T-cell (primary cell): ENCODE measurements around the gene SAFB. TPM values are rescaled to one million over a fixed set of nuclear protein-coding genes. Genes with fewer than 3 reads are reported as not detected.

Experiments
- ATAC-seq, 4 experiments: fragments of 200-7000 bp in 3 of 4; fragments of 150-1000 bp in 1 of 4; cut with Tn5 transposase; replicated peaks in 1 of 4; 1 replicate in 3 of 4; 2 replicates in 1 of 4; pipeline ENCODE4 v1.10.0; 2021; ENCODE audit warnings: moderate library complexity in 3 of 4, mild to moderate bottlenecking in 2 of 4, moderate number of reproducible peaks in 1 of 4
- CTCF ChIA-PET, 2 donors: fragments of 300-600 bp; sonication (Branson Sonifier 250); formaldehyde crosslinking; loops; one replicate each; lab custom pipeline; 2022; ENCODE audit warnings: antibody characterized with exemption in 2 of 2; lab: Charles Lee
- POLR2A ChIA-PET, 2 donors: fragments of 300-600 bp; sonication (Branson Sonifier 250); formaldehyde crosslinking; loops; one replicate each; lab custom pipeline; 2022; ENCODE audit warnings: antibody characterized with exemption in 2 of 2; lab: Charles Lee
- DNase-seq, 35 experiments: peaks; one replicate each; pipeline versions ENCODE4 v3.0.0 to v3.0.0-alpha.2; 2013 to 2023
- H3K27ac ChIP-seq: one replicate; pipeline ENCODE4 v1.5.1; 2013; ENCODE audit warnings: low read length
- H3K27me3 ChIP-seq, 2 experiments: replicated peaks in 1 of 2; 1 replicate in 1 of 2; 2 replicates in 1 of 2; pipeline versions ENCODE4 v1.6.1 to v1.7.0; 2013; ENCODE audit warnings: low read length in 1 of 2, mixed read lengths in 1 of 2; ENCODE audit not compliant: control insufficient read depth in 2 of 2, insufficient read depth in 2 of 2; ENCODE audit errors: extremely low read depth in 1 of 2
- H3K36me3 ChIP-seq, 2 donors: 1 replicate in 1 of 2; 2 replicates in 1 of 2; pipeline versions ENCODE4 v1.6.1 to v1.7.0; 2013; ENCODE audit warnings: low read length in 1 of 2; ENCODE audit not compliant: control insufficient read depth in 2 of 2, insufficient read depth in 1 of 2; ENCODE audit errors: extremely low read depth in 1 of 2
- H3K4me1 ChIP-seq, 2 experiments: 1 replicate in 1 of 2; 2 replicates in 1 of 2; pipeline versions ENCODE4 v1.6.1 to v1.7.0; 2013; ENCODE audit warnings: low read length in 2 of 2, mixed read lengths in 1 of 2; ENCODE audit not compliant: insufficient read depth in 2 of 2, control insufficient read depth in 1 of 2; ENCODE audit errors: extremely low read depth in 1 of 2
- H3K4me3 ChIP-seq, 2 donors: 1 replicate in 1 of 2; 2 replicates in 1 of 2; pipeline versions ENCODE4 v1.5.1 to v1.7.0; 2013; ENCODE audit warnings: mild to moderate bottlenecking in 2 of 2, low read length in 1 of 2, moderate library complexity in 1 of 2; ENCODE audit not compliant: control insufficient read depth in 1 of 2; ENCODE audit errors: extremely low read depth in 1 of 2
- H3K9me3 ChIP-seq: 2 replicates; pipeline ENCODE4 v1.7.0; 2013
- H3K27ac Mint-ChIP-seq, 2 donors: one replicate each; pipeline ENCODE4 v1.8.0; 2020 to 2021; ENCODE audit warnings: mild to moderate bottlenecking in 2 of 2, mixed read lengths in 2 of 2
- H3K27me3 Mint-ChIP-seq, 2 donors: one replicate each; pipeline ENCODE4 v1.8.0; 2021 to 2022; ENCODE audit warnings: mixed read lengths in 2 of 2
- H3K36me3 Mint-ChIP-seq: one replicate; pipeline ENCODE4 v1.8.0; 2021; ENCODE audit warnings: mixed read lengths
- H3K4me1 Mint-ChIP-seq, 3 donors: one replicate each; pipeline ENCODE4 v1.8.0; 2020 to 2022; ENCODE audit warnings: mixed read lengths in 3 of 3, mild to moderate bottlenecking in 1 of 3
- H3K4me3 Mint-ChIP-seq, 3 donors: one replicate each; pipeline ENCODE4 v1.8.0; 2020 to 2022; ENCODE audit warnings: mild to moderate bottlenecking in 3 of 3, mixed read lengths in 3 of 3, moderate library complexity in 3 of 3
- H3K9me3 Mint-ChIP-seq, 3 donors: one replicate each; pipeline ENCODE4 v1.8.0; 2020 to 2022; ENCODE audit warnings: mixed read lengths in 3 of 3
- WGBS: methylation state at CpG from one replicate; pipeline ENCODE4 v1.1.5; 2013; ENCODE audit warnings: missing lambda C conversion rate; ENCODE audit not compliant: insufficient coverage; 5-methylcytosine and 5-hydroxymethylcytosine counted together
- total RNA-seq, 35 experiments: library from RNA in 6 of 35; stranded (reverse) in 6 of 35; fragments of 120-200 nt in 1 of 35; gene quantifications; one replicate each; pipeline versions ENCODE4 v1.2.1 to v1.2.4 and lab custom pipeline; 2013 to 2026

The SAFB gene
- total RNA-seq, 5 donors from 2014 or later (not counting 1 experiment from before 2014, with no cell fraction given) = 164 to 203 (median 195) TPM

DNA sequence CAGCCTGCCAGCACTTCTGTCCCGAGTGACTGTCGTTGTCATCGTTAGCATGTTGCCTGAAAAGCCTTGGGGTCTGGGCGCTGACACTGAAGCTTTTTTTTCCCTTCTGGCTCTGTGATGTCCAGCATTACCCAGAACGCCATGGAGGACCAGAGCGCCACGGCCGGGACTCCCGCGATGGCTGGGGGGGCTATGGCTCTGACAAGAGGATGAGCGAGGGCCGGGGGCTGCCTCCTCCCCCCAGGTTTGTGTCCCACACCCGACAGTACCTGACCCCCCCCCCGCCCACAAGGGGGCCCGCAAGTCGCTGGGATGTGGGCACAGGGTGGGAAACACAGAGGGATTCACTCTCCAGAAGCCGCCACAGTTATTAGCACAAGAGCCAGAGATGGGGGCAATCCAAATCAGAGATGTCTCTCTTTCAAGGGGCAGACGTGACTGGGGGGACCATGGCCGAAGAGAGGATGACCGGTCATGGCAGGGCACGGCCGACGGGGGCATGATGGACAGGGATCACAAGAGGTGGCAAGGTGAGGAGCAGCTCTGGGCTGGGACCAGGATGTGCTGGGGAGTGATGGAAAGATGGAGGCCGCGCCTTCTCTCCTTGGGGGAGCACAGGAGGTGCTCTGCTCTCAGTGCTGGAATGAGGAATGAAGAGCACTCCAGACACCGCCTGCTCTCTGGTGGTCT, 44.2 kb downstream of the SAFB start:
- ChIA-PET CTCF (no interaction called here), POLR2A (no interaction called here)
- Histone ChIP-seq H3K36me3 (peaks cover 31 to 70% of the 10 kb centered on the region in 2 donors), H3K9me3 (no peaks in the 10 kb centered on the region), H3K4me3 (no peak overlapping the region), H3K27me3 (no peaks in the 10 kb centered on the region), H3K4me1 (no peaks in the 10 kb centered on the region), H3K27ac (no peak overlapping the region)
- Mint-ChIP-seq H3K36me3 (peaks cover 42% of the 10 kb centered on the region), H3K27ac (no peak overlapping the region), H3K27me3 (no peaks in the 10 kb centered on the region), H3K9me3 (no peaks in the 10 kb centered on the region), H3K4me1 (no peaks in the 10 kb centered on the region), H3K4me3 (no peak overlapping the region)
- WGBS = 96% methylated on average over 20 of the region's 26 CpGs
- DNase-seq (no peak), ATAC-seq (no peak)

DNA sequence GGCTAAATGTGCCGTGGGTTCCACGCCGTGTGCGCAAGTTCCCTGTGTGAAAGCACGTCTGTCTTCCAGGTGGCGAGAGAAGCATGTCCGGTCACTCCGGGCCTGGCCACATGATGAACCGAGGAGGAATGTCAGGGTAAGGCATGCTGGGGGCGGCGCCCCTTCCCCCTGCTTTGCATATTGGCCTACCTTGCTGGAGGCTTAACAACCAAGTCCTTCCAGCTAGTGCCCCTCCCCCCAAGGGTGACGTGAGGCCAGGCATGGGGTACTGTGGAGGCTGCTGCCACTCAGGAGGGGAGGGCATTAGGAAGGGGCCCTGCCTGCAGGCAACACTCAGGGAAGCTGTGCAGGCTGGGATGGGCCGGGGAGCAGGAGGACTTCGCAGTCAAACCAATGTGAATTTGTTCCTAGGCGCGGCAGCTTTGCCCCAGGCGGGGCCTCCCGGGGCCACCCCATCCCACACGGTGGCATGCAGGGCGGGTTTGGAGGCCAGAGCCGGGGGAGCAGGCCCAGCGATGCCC, 44.9 kb downstream of the SAFB start:
- DNase-seq (no peak), ATAC-seq (no peak)
- H3K4me1 Mint-ChIP-seq = no peaks in the 10 kb centered on the region
- Histone ChIP-seq H3K4me1 (no peaks in the 10 kb centered on the region), H3K27me3 (no peaks in the 10 kb centered on the region), H3K36me3 (peaks cover 26 to 65% of the 10 kb centered on the region in 2 donors), H3K27ac (no peak overlapping the region), H3K4me3 (no peak overlapping the region), H3K9me3 (no peaks in the 10 kb centered on the region)
- ChIA-PET POLR2A (interaction anchor here in 1 of 2 donors (0.7 kb wide), 1 partner anchor 49 kb away, joined by 3 read pairs; no protein-coding TSS in a partner anchor), CTCF (no interaction called here)
- no peak overlapping the region for H3K27ac Mint-ChIP-seq
- no peaks in the 10 kb centered on the region for H3K27me3 Mint-ChIP-seq
- H3K36me3 Mint-ChIP-seq = peaks cover 42% of the 10 kb centered on the region
- 97% methylated on average over 19 of the region's 22 CpGs for WGBS
- no peak overlapping the region for H3K4me3 Mint-ChIP-seq
- no peaks in the 10 kb centered on the region for H3K9me3 Mint-ChIP-seq

- no peaks in the 10 kb centered on the region for H3K27me3 Mint-ChIP-seq
- H3K4me1 ChIP-seq = no peaks in the 10 kb centered on the region
- H3K4me3 ChIP-seq = no peak overlapping the region
- H3K27me3 ChIP-seq = no peaks in the 10 kb centered on the region
- H3K27ac Mint-ChIP-seq = no peak overlapping the region
- H3K27ac ChIP-seq = no peak overlapping the region
- H3K9me3 Mint-ChIP-seq = no peaks in the 10 kb centered on the region
- no peaks in the 10 kb centered on the region for H3K4me1 Mint-ChIP-seq
- DNase-seq (no peak), ATAC-seq (peak in 1 of 4 experiments; percentile 13)
- no peaks in the 10 kb centered on the region for H3K9me3 ChIP-seq
- peaks cover 34% of the 10 kb centered on the region for H3K36me3 Mint-ChIP-seq
- ChIA-PET POLR2A (no interaction called here), CTCF (interaction anchor here in 1 of 2 donors (0.7 kb wide), 1 partner anchor 14 kb away, joined by 6 read pairs; no protein-coding TSS in a partner anchor)
- no peak overlapping the region for H3K4me3 Mint-ChIP-seq
- 96% methylated on average over 8 of the region's 11 CpGs for WGBS
- peaks cover 17 to 52% of the 10 kb centered on the region in 2 donors for H3K36me3 ChIP-seq
Observed at GRCh38 chr19:5669212-5669611, 46.3 kb downstream of the SAFB start.

DNA sequence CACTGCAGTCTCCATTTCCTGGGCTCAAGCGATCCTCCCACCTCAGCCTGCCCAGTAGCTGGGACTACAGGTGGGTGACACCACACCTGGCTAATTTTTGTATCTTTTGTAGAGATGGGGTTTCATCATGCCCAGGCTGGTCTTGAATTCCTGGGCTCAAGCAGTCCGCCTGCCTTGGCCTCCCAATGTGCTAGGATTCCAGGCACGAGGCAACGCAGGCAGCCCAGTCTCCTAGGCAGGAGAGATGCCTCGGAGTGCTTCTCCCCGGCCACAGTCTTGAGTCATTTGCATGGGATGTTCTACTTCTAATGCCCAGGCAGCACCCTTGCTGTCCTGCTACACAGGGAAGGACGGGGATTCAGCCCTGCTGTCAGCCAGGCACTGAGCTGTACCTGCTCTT, 48.7 kb downstream of the SAFB start:
- Mint-ChIP-seq H3K27ac (no peak overlapping the region), H3K9me3 (no peaks in the 10 kb centered on the region), H3K27me3 (no peaks in the 10 kb centered on the region), H3K4me1 (no peaks in the 10 kb centered on the region), H3K36me3 (peaks cover 14% of the 10 kb centered on the region), H3K4me3 (no peak overlapping the region)
- POLR2A ChIA-PET = no interaction called here
- ATAC-seq = no peak
- Histone ChIP-seq H3K36me3 (peaks cover 8 to 28% of the 10 kb centered on the region in 2 donors), H3K9me3 (no peaks in the 10 kb centered on the region), H3K27me3 (no peaks in the 10 kb centered on the region), H3K4me3 (no peak overlapping the region), H3K4me1 (no peaks in the 10 kb centered on the region), H3K27ac (no peak overlapping the region)
- no peak for DNase-seq
- 100% methylated on average over 6 of the region's 7 CpGs for WGBS
- CTCF ChIA-PET = no interaction called here

GRCh38 chr19:5672708-5673459, 50.0 kb downstream of the SAFB start:
- Mint-ChIP-seq H3K36me3 (peaks cover 7% of the 10 kb centered on the region), H3K4me3 (no peak overlapping the region), H3K9me3 (no peaks in the 10 kb centered on the region), H3K27ac (no peak overlapping the region), H3K27me3 (no peaks in the 10 kb centered on the region), H3K4me1 (no peaks in the 10 kb centered on the region)
- ChIA-PET CTCF (no interaction called here), POLR2A (no interaction called here)
- Histone ChIP-seq H3K27ac (no peak overlapping the region), H3K4me1 (no peaks in the 10 kb centered on the region), H3K9me3 (no peaks in the 10 kb centered on the region), H3K27me3 (no peaks in the 10 kb centered on the region), H3K36me3 (peaks cover 3 to 15% of the 10 kb centered on the region in 2 donors), H3K4me3 (no peak overlapping the region)
- DNase-seq = no peak
- 98% methylated on average over 8 of the region's 13 CpGs for WGBS
- ATAC-seq = no peak

DNA sequence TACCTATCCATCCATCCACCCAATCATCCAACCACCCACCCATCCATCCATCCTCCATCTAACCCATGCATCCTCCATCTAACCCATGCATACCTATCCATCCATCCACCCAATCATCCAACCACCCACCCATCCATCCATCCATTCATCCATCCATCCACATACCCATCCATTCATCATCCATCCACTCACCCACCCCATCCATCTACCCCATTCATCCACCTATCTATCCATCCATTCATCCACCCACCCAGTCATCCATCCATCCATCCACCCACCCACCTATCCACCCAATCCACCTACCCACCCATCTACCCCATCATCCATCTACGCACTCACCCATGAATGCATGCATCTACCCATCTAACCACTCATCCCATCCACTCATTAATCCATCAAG, 50.9 kb downstream of the SAFB start:
- Mint-ChIP-seq H3K36me3 (peaks cover 6% of the 10 kb centered on the region), H3K27me3 (no peaks in the 10 kb centered on the region), H3K4me3 (no peak overlapping the region), H3K27ac (no peak overlapping the region), H3K4me1 (peaks cover 0 to under 1% (median 0%) of the 10 kb centered on the region in 3 donors), H3K9me3 (no peaks in the 10 kb centered on the region)
- no peaks in the 10 kb centered on the region for H3K4me1 ChIP-seq
- no peak for ATAC-seq
- H3K27ac ChIP-seq = no peak overlapping the region
- peaks cover 6 to 14% of the 10 kb centered on the region in 2 donors for H3K36me3 ChIP-seq
- no peak overlapping the region for H3K4me3 ChIP-seq
- 100% methylated on average over 1 of the region's 1 CpG for WGBS
- no peaks in the 10 kb centered on the region for H3K27me3 ChIP-seq
- no peaks in the 10 kb centered on the region for H3K9me3 ChIP-seq
- ChIA-PET POLR2A (no interaction called here), CTCF (no interaction called here)
- DNase-seq = no peak
